SW480 (cell line): ENCODE results near the gene RHBDD2.
"Not testable (repeated sequence)": the region's sequence is repeated elsewhere in the genome, so short reads cannot be mapped to it uniquely, and the experiment has no call there.

Experiments used
- DNase-seq: peaks from one replicate; pipeline ENCODE4 v3.0.0-alpha.2; 2016; ENCODE audit warnings: low spot score

RHBDD2 gene

GRCh38 chr7:75866489-75867389 is 12.1 kb upstream of the RHBDD2 start:
- peak; percentile 85 for DNase-seq

DNA sequence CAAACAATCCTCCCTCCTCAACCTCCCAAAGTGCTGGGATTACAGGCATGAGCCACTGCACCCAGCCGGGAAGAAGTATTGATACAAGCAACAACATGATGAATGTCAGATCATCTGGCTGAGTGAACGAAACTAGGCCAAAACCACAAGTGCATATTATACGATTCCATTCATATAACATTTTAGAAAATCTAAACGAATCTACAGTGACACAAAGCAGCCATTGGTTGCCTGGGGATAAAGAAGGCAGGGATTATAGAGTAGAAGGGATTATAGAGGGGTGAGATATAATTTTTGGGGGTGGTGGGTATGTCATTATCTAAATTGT is 11.5 kb upstream of the RHBDD2 start:
- DNase-seq: no peak

DNA sequence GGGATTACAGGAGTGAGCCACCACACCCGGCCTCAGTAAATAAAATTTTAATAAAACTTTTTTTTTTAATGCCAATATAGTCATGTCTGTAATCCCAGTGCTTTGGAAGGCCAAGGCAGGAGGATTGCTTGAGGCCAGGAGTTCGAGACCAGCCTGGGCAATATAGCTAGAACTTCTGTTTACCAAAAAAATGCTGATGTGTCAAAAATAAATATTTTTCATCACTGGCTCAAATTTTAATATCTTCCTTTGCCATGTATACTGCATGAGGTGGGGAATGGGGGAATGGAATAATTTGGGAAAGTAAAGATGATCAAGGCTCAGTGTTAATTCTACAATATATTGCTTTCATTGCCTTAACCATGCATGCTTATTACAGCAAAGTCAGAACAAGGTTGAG is 10.7 kb upstream of the RHBDD2 start:
- DNase-seq: no peak

- peak; percentile 68 for DNase-seq
Measured at GRCh38 chr7:75869776-75870379, 9.0 kb upstream of the RHBDD2 start.

GRCh38 chr7:75870557-75871161 is 8.2 kb upstream of the RHBDD2 start:
- DNase-seq: no peak

- DNase-seq: no peak
Measured at GRCh38 chr7:75872073-75872782, 6.6 kb upstream of the RHBDD2 start.

GRCh38 chr7:75874180-75874579 is 4.7 kb upstream of the RHBDD2 start:
- DNase-seq: not testable (repeated sequence)

DNA sequence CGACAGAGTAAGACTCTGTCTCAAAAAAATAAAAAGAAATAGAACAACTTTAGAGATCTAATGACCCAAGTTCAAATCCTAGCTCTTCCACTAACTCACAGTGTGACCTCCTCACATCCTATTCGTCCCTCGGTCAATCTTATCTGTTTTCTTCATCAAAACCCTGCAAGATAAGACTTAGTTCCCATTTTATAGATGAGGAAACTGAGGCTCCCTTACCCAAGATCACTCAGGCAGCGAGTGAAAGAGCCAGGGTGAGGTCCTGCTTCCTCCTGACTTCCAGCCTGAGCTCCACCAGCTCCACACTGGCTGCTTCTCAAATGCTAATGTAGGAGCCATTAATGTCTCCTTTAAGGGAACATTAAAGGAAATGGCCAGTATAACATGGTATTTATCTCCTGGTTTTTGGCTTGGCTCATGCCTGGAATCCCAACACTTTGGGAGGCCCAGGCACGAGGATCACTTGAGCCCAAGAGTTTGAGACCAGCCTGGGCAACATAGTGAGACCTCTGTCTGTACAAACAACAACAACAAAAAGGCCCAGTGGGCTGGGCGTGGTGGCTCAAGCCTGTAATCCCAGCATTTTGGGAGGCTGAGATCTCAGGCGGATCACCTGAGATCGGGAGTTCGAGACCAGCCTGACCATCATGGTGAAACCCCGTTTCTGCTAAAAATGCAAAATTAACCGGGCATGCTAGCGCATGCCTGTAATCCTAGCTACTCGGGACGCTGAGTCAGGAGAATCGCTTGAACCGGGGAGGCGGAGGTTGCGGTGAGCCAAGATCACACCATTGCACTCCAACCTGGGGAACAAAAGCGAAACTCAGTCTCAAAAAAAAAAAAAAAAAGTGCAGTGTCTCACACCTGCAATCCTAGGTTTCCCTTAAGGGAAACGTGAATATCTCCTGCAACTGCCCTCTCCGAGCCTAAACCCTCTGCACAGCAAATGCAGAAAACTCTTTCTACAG is 3.4 kb upstream of the RHBDD2 start:
- DNase-seq: no peak

- no peak for DNase-seq
Measured at GRCh38 chr7:75876126-75876881, 2.5 kb upstream of the RHBDD2 start.

DNA sequence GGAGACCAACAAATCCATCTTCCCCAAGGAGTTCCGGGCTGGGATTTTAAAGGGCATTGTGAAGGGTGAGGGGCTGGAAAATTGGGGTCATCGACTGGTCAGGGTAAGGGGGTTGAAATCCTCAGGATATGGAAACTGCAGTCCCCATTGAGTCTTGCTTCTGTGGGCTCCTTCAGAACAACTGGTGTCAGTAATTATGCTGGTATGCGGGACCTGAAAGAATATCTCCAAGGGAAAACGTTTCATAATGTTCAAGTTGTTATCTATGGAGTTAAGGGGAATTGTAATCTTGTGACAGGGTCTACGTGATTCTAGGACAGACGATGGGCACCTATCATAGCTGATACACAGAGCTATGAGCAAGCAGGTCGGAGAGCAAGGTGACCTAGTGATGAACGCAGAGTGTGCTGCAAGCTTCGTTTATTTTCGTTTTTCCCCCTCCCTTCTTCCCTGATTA is 494 bp upstream of the RHBDD2 start:
- DNase-seq: no peak

DNA sequence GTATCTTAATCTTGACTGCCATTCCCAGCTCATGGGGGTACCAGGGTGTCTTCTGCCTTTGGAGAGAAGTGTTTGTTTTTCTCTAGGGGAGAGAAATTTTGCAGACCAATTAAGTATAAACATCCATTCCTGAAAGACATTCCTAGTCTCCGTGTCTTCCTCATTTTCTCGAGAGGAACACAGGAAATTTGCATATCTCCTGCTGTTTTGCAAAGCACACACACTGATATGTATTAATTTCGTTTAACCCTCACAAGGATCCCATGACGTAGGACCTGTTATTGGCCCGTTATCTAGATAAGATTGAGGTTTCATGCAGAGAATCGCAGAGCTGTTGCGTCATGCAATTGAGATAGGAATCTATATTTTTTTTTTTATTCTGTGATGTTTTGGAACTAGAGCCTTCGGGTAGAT is 944 bp downstream of the RHBDD2 start:
- no peak for DNase-seq

DNA sequence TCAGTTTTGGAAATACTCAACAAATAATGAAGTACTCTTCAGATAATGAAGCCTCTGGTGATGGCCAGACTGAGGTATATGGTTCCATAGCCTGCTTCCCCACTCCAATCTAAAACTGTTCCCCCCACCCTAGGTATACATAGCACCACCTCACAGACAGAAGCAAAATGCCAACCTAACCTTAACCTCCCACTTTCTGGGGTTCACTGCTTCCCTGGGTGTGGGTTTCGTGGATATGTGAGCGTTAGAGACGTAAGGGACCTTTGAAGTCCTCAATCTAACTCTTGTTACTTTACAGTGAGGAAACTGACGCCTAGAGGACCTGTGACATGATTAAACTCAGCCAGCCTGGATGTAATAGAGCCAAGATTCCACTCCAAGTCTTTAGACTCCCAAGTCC is 1.4 kb downstream of the RHBDD2 start:
- no peak for DNase-seq

DNA sequence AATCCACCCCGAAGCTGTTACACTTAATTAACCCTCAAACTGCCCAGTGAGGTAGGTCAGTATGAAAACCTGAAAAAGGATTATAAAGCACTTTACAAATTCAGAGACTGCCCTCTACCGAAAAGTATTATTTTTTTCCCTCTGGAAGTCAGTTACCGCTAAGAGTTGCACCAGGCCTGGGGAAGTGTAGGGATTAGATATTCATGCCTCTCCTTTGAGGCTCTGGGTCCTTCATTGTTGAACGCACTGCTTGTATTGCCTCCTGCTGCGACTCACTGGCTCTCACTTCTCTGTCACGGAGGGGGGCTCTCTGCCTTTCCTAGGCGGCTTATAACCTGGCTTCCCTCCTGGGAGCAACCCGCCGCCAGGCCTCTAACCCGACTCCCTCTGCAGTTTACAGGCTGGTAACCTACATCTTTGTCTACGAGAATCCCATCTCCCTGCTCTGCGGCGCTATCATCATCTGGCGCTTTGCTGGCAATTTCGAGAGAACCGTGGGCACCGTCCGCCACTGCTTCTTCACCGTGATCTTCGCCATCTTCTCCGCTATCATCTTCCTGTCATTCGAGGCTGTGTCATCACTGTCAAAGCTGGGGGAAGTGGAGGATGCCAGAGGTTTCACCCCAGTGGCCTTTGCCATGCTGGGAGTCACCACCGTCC is 2.7 kb downstream of the RHBDD2 start:
- no peak for DNase-seq

GRCh38 chr7:75883265-75883824 is 4.5 kb downstream of the RHBDD2 start:
- DNase-seq: not testable (repeated sequence)

DNA sequence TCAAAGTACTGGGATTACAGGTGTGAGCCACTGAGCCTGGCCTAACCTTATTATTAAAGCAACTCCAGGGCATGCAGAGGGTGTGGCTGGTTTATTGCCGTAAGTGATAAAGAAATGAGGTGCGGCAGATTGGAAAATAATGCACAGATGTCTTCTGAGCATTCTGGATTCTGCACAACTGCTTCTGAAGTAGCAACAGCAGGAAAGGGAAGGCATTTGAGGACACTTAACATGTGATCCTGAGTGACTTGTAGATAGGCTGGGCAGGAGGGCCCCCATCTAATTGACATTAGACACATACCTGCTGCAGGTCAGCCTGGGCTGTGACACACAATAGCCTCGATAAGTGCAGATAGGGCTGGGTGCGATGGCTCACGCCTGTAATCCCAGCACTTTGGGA is 5.6 kb downstream of the RHBDD2 start:
- DNase-seq: no peak

DNA sequence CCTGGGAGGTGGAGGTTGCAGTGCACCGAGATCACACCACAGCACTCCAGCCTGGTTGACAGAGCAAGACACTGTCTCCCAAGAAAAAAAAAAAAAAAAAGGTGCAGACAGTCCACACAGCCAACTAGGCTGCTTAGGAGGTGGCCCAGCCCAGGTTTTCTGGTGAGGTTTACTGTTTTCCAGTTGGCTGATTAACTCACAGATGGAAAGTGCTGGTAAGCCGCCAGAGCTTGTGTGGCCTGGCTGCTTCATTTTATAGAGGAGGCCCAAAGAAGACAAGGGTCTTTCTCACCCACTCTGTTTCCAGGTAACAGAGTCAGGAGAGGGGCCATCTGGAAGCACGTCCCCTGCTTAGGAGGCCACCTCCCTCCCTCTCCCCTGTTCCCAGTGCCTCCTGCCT is 6.2 kb downstream of the RHBDD2 start:
- DNase-seq: no peak

- no peak for DNase-seq
Measured at GRCh38 chr7:75887669-75888369, 9.0 kb downstream of the RHBDD2 start.

- DNase-seq: no peak
Measured at GRCh38 chr7:75888464-75889222, 9.8 kb downstream of the RHBDD2 start.
